HuH-7.5 (cell line): ENCODE measurements around the gene SORBS2.
"Not testable (repeated sequence)": the region's sequence is repeated elsewhere in the genome, so short reads cannot be mapped to it uniquely, and the experiment has no call there.

Experiments used
- DNase-seq: peaks from one replicate; pipeline ENCODE4 v3.0.0; 2011; ENCODE audit warnings: low spot score

SORBS2 gene

GRCh38 chr4:185587427-185588161, 224.4 kb downstream of the SORBS2 start:
- no peak for DNase-seq

- DNase-seq, result no peak
Measured at GRCh38 chr4:185587030-185587426, 225.0 kb downstream of the SORBS2 start.

- DNase-seq, result no peak
Measured at GRCh38 chr4:185585211-185585610, 226.8 kb downstream of the SORBS2 start.

GRCh38 chr4:185583813-185584212, 228.2 kb downstream of the SORBS2 start:
- DNase-seq, result no peak

- DNase-seq, result no peak
Measured at GRCh38 chr4:185582651-185583400, 229.2 kb downstream of the SORBS2 start.

- DNase-seq, result no peak
Measured at GRCh38 chr4:185580699-185581098, 231.3 kb downstream of the SORBS2 start.

- DNase-seq, result no peak
Measured at GRCh38 chr4:185578284-185578683, 233.7 kb downstream of the SORBS2 start.

- no peak for DNase-seq
Measured at GRCh38 chr4:185576962-185577950, 234.7 kb downstream of the SORBS2 start.

GRCh38 chr4:185576314-185576961, 235.6 kb downstream of the SORBS2 start:
- DNase-seq, result no peak

GRCh38 chr4:185573651-185574199, 238.3 kb downstream of the SORBS2 start:
- no peak for DNase-seq

- no peak for DNase-seq
Measured at GRCh38 chr4:185570727-185571126, 241.3 kb downstream of the SORBS2 start.

GRCh38 chr4:185567381-185568376, 244.3 kb downstream of the SORBS2 start:
- no peak for DNase-seq

- DNase-seq, result no peak
Measured at GRCh38 chr4:185566972-185567371, 245.0 kb downstream of the SORBS2 start.

- no peak for DNase-seq
Measured at GRCh38 chr4:185566425-185566824, 245.6 kb downstream of the SORBS2 start.

GRCh38 chr4:185565696-185566095, 246.3 kb downstream of the SORBS2 start:
- DNase-seq, result no peak

GRCh38 chr4:185564349-185564748, 247.6 kb downstream of the SORBS2 start:
- no peak for DNase-seq

GRCh38 chr4:185562531-185562930, 249.5 kb downstream of the SORBS2 start:
- DNase-seq, result no peak

GRCh38 chr4:185560316-185560715, 251.7 kb downstream of the SORBS2 start:
- no peak for DNase-seq

GRCh38 chr4:185559915-185560281, 252.1 kb downstream of the SORBS2 start:
- DNase-seq, result no peak

- not testable (repeated sequence) for DNase-seq
Measured at GRCh38 chr4:185559251-185559914, 252.6 kb downstream of the SORBS2 start.
